B cell (primary cell): ENCODE results near the gene GAK. TPM values are rescaled to one million over a fixed set of nuclear protein-coding genes. Genes with fewer than 3 reads are reported as not detected.

ENCODE experiments used
- ATAC-seq: fragments of 200-7000 bp; cut with Tn5 transposase; one replicate; pipeline ENCODE4 v1.10.0; 2021; ENCODE audit warnings: low read depth, mild to moderate bottlenecking, moderate number of reproducible peaks, moderate library complexity
- CTCF ChIA-PET: fragments of 350-600 bp; sonication (Branson Sonifier 250); formaldehyde crosslinking; loops from one replicate; lab custom pipeline; 2021; ENCODE audit warnings: antibody characterized with exemption, inconsistent platforms; lab: Charles Lee
- POLR2A ChIA-PET: fragments of 350-600 bp; sonication (Branson Sonifier 250); formaldehyde crosslinking; loops from one replicate; lab custom pipeline; 2021; ENCODE audit warnings: antibody characterized with exemption; lab: Charles Lee
- DNase-seq: peaks from one replicate; pipeline ENCODE4 v3.0.0; 2013
- H2AFZ ChIP-seq: 2 replicates; pipeline ENCODE4 v1.6.1; 2012; ENCODE audit warnings: mild to moderate bottlenecking, low read depth, low read length; ENCODE audit not compliant: insufficient read depth, poor library complexity, severe bottlenecking
- H3K27ac ChIP-seq, 2 donors: 1 replicate in 1 of 2; 2 replicates in 1 of 2; pipeline ENCODE4 v1.5.1; 2012 to 2013; ENCODE audit warnings: low read length in 2 of 2, mild to moderate bottlenecking in 2 of 2, moderate library complexity in 1 of 2
- H3K27me3 ChIP-seq, 4 experiments: fragments of 200-600 bp in 1 of 4; sonication (generic) in 1 of 4; replicated peaks in 1 of 4; 1 replicate in 2 of 4; 2 replicates in 2 of 4; pipeline versions ENCODE4 v1.6.1 to v1.7.0; 2013 to 2016; ENCODE audit warnings: low read length in 3 of 4, mild to moderate bottlenecking in 2 of 4, mixed read lengths in 1 of 4, moderate library complexity in 1 of 4; ENCODE audit not compliant: insufficient read depth in 4 of 4, control insufficient read depth in 3 of 4; ENCODE audit errors: control extremely low read depth in 1 of 4
- H3K36me3 ChIP-seq, 2 experiments: replicated peaks in 1 of 2; 1 replicate in 1 of 2; 2 replicates in 1 of 2; pipeline versions ENCODE4 v1.6.1 to v1.7.1; 2013; ENCODE audit warnings: low read length in 1 of 2; ENCODE audit not compliant: insufficient read depth in 2 of 2, control insufficient read depth in 1 of 2; ENCODE audit errors: control extremely low read depth in 1 of 2, extremely low read depth in 1 of 2
- H3K4me1 ChIP-seq, 2 donors: fragments of 200-600 bp in 1 of 2; sonication (generic) in 1 of 2; 1 replicate in 1 of 2; 2 replicates in 1 of 2; pipeline versions ENCODE4 v1.5.1 to v1.6.1; 2013 to 2017; ENCODE audit warnings: low read length in 2 of 2; ENCODE audit not compliant: control insufficient read depth in 2 of 2, insufficient read depth in 2 of 2
- H3K4me2 ChIP-seq: replicated peaks from 2 replicates; pipeline ENCODE3; 2012; ENCODE audit warnings: mild to moderate bottlenecking, low read depth, low read length; ENCODE audit not compliant: poor library complexity, severe bottlenecking
- H3K4me3 ChIP-seq, 5 experiments: fragments of 200-600 bp in 1 of 5; sonication (generic) in 1 of 5; 1 replicate in 3 of 5; 2 replicates in 2 of 5; pipeline versions ENCODE4 v1.5.1 to v1.7.0; 2011 to 2016; ENCODE audit warnings: low read length in 4 of 5, mild to moderate bottlenecking in 4 of 5, low read depth in 2 of 5, control low read depth in 1 of 5, moderate library complexity in 1 of 5; ENCODE audit not compliant: insufficient read depth in 1 of 5; ENCODE audit errors: control extremely low read depth in 1 of 5, extremely low read depth in 1 of 5
- H3K79me2 ChIP-seq: fragments of 200-600 bp; sonication (generic); one replicate; pipeline ENCODE4 v1.6.0; 2016; ENCODE audit warnings: low read length; ENCODE audit not compliant: control insufficient read depth, insufficient read depth
- H3K9ac ChIP-seq: fragments of 200-600 bp; sonication (generic); 2 replicates; pipeline ENCODE4 v1.6.1; 2017; ENCODE audit warnings: mild to moderate bottlenecking, low read length, moderate library complexity
- H3K9me3 ChIP-seq, 3 donors: one replicate each; pipeline versions ENCODE4 v1.6.1 to v1.7.1; 2013; ENCODE audit warnings: low read length in 2 of 3; ENCODE audit not compliant: control insufficient read depth in 2 of 3, insufficient read depth in 1 of 3; ENCODE audit errors: control extremely low read depth in 1 of 3
- H4K20me1 ChIP-seq: 2 replicates; pipeline ENCODE4 v1.6.0; 2012; ENCODE audit warnings: mild to moderate bottlenecking, low read length; ENCODE audit not compliant: insufficient read depth, control insufficient read depth, poor library complexity, severe bottlenecking
- H3K27ac Mint-ChIP-seq: one replicate; pipeline ENCODE4 v1.8.0; 2021; ENCODE audit warnings: mixed read lengths
- H3K27me3 Mint-ChIP-seq: one replicate; pipeline ENCODE4 v1.8.0; 2021; ENCODE audit warnings: mixed read lengths
- H3K4me1 Mint-ChIP-seq: one replicate; pipeline ENCODE4 v1.8.0; 2021; ENCODE audit warnings: mixed read lengths
- H3K4me3 Mint-ChIP-seq: one replicate; pipeline ENCODE4 v1.8.0; 2021; ENCODE audit warnings: mixed read lengths
- H3K9me3 Mint-ChIP-seq: one replicate; pipeline ENCODE4 v1.8.0; 2022; ENCODE audit warnings: mixed read lengths; ENCODE audit not compliant: insufficient read depth
- CTCF ChIP-seq: fragments of 200-600 bp; IDR thresholded peaks from one replicate; pipeline ENCODE4 v1.8.0; 2022; ENCODE audit warnings: antibody characterized with exemption, mild to moderate bottlenecking
- EZH2 ChIP-seq: IDR thresholded peaks from 2 replicates; pipeline ENCODE4 v1.6.1; 2012; ENCODE audit warnings: borderline replicate concordance, low read depth, mild to moderate bottlenecking, moderate library complexity, low read length; ENCODE audit not compliant: insufficient read depth, poor library complexity, severe bottlenecking
- WGBS: methylation state at CpG from one replicate; pipeline ENCODE4 v1.1.5; 2013; ENCODE audit warnings: missing lambda C conversion rate; ENCODE audit not compliant: insufficient coverage; 5-methylcytosine and 5-hydroxymethylcytosine counted together
- intact Hi-C: fragments of 100-400 bp; cut with micrococcal nuclease; formaldehyde crosslinking; loops from one replicate; pipeline ENCODE4 v1.10.0; 2022
- polyA plus RNA-seq: library from polyadenylated mRNA; depleted of rRNA; stranded (reverse); fragments of >200 nt; gene quantifications from 2 replicates; pipeline ENCODE4 v1.2.3, GENCODE V29; 2012
- total RNA-seq, 2 donors: library from RNA; stranded (reverse); fragments of 120-200 nt in 1 of 2; gene quantifications; 1 replicate in 1 of 2; 2 replicates in 1 of 2; pipeline versions ENCODE4 v1.2.3 to v1.2.4, GENCODE V29; 2013 to 2022

GAK gene
- total and polyA plus RNA-seq, 2 donors (not counting 1 experiment from before 2014, with no cell fraction given), result 113 to 283 TPM

- no peak for ATAC-seq
- H3K4me3 Mint-ChIP-seq, result no peak overlapping the region
- WGBS, result 71% methylated on average over 18 of the region's 21 CpGs
- peaks cover 42% of the 10 kb centered on the region for H3K27me3 Mint-ChIP-seq
- Histone ChIP-seq H3K27ac (no peak overlapping the region), H4K20me1 (no peaks in the 10 kb centered on the region), H3K36me3 (no peaks in the 10 kb centered on the region), H2AFZ (no peak overlapping the region), H3K4me2 (no peak overlapping the region), H3K4me1 (peaks cover 12 to 18% of the 10 kb centered on the region in 2 donors), H3K9me3 (peaks cover 0 to 32% (median 0%) of the 10 kb centered on the region in 3 donors), H3K9ac (no peak overlapping the region), H3K4me3 (no peak overlapping the region), H3K79me2 (no peaks in the 10 kb centered on the region), H3K27me3 (peaks cover 0 to 70% (median 26%) of the 10 kb centered on the region in 4 experiments)
- intact Hi-C loops, result no loop called here
- ChIA-PET CTCF (no interaction called here), POLR2A (interaction anchor here (0.7 kb wide), 1 partner anchor 70 kb away, joined by 3 read pairs; no protein-coding TSS in a partner anchor)
- H3K9me3 Mint-ChIP-seq, result no peaks in the 10 kb centered on the region
- peaks cover 4% of the 10 kb centered on the region for H3K4me1 Mint-ChIP-seq
- no peak overlapping the region for H3K27ac Mint-ChIP-seq
- no peak for TF ChIP-seq EZH2
- no peak for TF ChIP-seq CTCF
- DNase-seq, result no peak
These were observed 108.8 kb downstream of the GAK start for GRCh38 chr4:823176-823760.

- DNase-seq, result no peak
- H3K4me2 ChIP-seq, result no peak overlapping the region
- no peak for ATAC-seq
- no peaks in the 10 kb centered on the region for H4K20me1 ChIP-seq
- peaks cover 0 to 32% (median 0%) of the 10 kb centered on the region in 3 donors for H3K9me3 ChIP-seq
- ChIA-PET POLR2A (no interaction called here), CTCF (no interaction called here)
- H3K27me3 ChIP-seq, result peaks cover 0 to 67% (median 22%) of the 10 kb centered on the region in 4 experiments
- H3K4me3 Mint-ChIP-seq, result no peak overlapping the region
- H3K9me3 Mint-ChIP-seq, result no peaks in the 10 kb centered on the region
- H3K4me1 ChIP-seq, result peaks cover 12 to 18% of the 10 kb centered on the region in 2 donors
- no peaks in the 10 kb centered on the region for H3K79me2 ChIP-seq
- H3K36me3 ChIP-seq, result no peaks in the 10 kb centered on the region
- H3K4me3 ChIP-seq, result no peak overlapping the region
- TF ChIP-seq EZH2 (no peak), CTCF (no peak)
- H3K27ac Mint-ChIP-seq, result no peak overlapping the region
- H3K4me1 Mint-ChIP-seq, result no peaks in the 10 kb centered on the region
- WGBS, result 65% methylated on average over 23 of the region's 24 CpGs
- no peak overlapping the region for H3K27ac ChIP-seq
- no peak overlapping the region for H3K9ac ChIP-seq
- no peak overlapping the region for H2AFZ ChIP-seq
- intact Hi-C loops, result no loop called here
- peaks cover 35% of the 10 kb centered on the region for H3K27me3 Mint-ChIP-seq
These were observed 109.5 kb downstream of the GAK start for GRCh38 chr4:822361-823175.
